Germinal center (tissue), 1 donor: ENCODE measurements around the gene GGCX.
"Not testable (repeated sequence)": the region's sequence is repeated elsewhere in the genome, so short reads cannot be mapped to it uniquely, and the experiment has no call there.

ENCODE experiments used
- DNase-seq: peaks from one replicate; pipeline ENCODE4 v3.0.0; 2012; ENCODE audit warnings: mixed read lengths, low spot score

Gene GGCX

DNA sequence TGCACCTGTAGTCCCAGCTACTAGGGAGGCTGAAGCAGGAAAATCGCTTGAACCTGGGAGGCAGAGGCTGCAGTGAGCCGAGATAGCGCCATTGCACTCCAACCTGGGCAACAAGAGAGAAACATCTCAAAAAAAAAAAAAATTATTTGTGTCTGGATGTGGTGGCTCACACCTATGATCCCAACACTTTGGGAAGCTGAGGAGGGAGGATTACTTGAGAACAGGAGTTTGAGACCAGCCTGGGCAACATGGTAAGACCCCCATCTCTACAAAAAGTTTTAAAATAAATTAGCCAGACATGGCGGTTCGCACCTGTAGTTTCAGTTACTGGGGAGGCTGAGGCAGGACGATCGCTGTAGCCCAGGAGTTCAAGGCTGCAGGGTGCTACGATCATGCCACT is 14.4 kb upstream of the GGCX start:
- no peak for DNase-seq

DNA sequence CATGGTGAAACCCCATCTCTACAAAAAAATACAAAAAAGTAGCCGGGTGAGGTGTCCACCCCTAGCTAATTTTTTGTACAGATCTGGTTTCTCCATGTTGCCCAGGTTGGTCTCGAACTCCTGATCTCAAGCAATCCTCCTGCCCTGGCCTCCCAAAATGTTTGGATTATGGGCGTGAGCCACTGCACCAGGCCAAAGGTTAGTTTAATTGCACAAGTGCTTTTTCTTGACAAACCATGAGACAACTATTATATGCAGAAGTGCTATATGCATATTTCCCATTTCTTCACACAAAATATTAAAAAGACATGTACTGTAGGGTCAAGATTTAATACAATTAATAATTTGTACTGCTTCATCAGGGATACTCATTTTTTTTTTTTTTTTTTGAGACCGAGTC is 5.0 kb upstream of the GGCX start:
- DNase-seq = no peak

DNA sequence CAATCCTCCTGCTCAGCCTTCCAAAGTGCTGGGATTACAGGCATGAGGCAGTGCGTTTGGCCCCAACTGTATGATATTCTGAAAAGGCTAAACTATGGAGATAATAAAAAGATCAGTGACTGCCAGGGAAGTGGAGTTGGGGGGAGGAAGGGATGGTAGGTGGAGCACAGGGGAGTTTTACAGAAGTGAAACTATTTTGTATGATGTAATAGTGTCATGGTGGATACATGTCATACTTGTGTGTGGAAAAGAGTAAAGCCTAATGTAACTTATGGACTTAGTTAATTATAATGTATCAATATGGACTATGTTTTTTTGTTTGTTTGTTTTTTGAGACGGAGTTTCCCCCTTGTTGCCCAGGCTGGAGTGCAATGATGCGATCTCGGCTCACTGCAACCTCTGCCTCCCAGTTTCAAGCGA is 2.9 kb upstream of the GGCX start:
- peak; percentile 54 for DNase-seq

DNA sequence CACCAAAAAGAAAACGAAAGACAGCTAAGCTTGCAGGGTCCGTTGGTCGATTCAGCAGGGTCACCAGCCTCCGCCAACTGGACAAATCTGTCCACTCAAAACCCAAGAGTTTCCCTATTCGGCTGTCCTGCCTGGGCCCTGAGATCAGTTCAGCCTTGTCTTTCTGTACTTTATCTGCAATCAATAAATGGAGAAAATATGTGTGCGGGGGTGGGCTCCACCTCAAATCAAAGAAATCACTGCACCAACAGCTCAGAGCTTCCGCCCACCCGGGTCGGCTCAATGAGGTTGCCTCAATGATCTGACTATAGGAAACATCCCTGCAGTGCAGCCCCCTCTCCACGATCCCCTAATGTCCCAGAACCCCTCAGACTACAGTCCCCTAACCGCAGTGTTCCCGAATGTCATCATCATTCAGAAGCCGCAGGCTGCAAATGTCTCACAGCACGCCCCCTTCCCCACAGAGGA is 447 bp downstream of the GGCX start:
- DNase-seq = no peak

DNA sequence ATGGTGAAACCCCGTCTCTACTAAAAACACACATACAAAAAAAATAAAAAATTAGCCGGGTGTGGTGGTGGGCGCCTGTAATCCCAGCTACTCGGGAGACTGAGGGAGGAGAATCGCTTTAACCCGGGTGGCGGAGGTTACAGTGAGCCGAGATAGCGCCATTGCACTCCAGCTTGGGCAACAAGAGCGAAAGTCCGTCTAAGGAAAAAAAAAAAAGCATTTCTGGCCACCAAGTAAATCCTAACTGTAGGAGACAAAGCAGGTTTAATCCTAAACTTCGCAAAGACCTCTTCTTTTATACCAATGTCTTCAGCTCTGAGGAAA is 928 bp downstream of the GGCX start:
- DNase-seq = not testable (repeated sequence)

DNA sequence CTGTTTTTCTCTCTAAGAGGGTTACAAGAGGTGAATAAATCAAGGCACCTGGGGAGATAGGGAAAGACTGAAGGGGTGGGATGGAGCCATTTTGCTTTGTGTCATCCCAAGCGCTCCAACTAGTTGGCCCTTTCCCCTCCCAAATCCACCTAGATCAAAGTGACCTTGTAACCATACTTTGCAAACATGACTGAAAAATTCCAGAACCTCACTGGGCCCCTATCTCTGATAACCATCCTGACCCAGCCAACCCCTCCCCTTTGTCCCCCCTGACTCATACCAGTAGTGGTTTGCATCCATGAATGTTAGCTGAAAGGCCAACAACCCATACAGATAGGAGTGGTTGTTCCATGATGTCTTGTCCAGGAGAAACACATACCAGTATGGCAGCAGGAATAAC is 3.1 kb downstream of the GGCX start:
- DNase-seq = no peak

DNA sequence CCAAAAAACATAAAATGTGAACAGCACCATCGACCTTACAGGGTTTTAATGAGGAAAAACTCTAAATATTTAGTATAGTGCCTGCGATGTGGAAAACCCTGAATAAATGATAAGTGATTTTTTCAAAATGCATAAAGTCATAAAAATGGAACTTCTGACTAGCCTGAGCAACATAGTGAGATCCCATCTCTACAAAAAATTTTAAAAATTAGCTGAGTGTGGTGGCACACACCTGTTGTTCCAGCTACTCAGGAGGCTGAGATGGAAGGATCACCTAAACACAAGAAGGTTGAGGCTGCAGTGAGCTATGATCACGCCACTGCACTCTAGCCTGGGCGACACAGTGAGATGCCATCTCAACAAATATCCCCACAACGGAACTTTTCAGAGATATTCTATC is 4.2 kb downstream of the GGCX start:
- DNase-seq = no peak

DNA sequence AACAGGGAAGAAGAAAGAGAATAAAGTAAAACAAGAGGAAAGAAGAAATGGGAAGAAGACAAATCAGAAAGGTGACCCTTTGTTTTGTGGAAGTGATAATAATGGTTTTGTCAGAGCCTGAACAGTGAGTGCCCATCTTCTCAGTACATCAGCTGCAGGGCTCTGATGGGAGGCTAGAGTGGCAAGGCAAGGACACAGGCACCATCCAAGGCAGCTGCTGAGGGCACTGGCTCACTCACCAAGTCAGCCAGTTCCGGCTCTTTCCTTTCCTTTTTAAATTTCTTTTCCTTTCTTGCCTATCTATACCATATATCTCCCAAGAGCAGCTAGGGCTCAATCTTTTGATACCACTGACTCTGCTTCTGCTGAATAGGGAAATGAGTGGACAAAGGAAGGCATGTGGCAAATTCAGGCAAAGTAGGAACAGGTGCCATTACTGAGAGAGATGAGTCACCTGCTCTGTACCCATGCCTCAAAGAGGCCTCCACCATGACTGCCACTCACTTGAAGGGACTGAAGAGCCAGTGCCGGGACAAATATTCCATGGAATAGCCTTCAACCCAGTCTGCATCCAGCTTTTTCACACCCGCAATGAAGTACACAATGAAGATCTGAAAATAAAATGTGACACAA is 6.2 kb downstream of the GGCX start:
- DNase-seq = no peak

DNA sequence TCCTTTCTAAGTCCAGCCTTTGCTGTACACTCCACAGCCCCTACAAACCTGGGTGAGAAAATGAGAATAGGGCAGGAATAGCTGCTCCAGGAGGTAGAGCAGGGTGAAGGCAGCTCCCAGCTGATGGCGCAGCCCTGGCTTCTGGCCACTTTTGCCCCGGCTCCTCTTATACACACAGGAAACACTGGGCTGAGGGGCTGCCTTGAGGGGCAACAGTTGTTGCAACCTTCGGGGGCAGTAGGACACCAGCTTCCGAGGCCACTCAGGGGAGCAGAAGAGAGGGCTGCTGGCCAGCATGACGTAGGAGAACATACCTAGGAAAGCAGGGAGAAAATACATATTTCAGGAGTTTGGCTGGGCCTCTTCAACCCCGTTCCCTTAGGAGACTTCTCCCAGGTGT is 8.1 kb downstream of the GGCX start:
- no peak for DNase-seq

DNA sequence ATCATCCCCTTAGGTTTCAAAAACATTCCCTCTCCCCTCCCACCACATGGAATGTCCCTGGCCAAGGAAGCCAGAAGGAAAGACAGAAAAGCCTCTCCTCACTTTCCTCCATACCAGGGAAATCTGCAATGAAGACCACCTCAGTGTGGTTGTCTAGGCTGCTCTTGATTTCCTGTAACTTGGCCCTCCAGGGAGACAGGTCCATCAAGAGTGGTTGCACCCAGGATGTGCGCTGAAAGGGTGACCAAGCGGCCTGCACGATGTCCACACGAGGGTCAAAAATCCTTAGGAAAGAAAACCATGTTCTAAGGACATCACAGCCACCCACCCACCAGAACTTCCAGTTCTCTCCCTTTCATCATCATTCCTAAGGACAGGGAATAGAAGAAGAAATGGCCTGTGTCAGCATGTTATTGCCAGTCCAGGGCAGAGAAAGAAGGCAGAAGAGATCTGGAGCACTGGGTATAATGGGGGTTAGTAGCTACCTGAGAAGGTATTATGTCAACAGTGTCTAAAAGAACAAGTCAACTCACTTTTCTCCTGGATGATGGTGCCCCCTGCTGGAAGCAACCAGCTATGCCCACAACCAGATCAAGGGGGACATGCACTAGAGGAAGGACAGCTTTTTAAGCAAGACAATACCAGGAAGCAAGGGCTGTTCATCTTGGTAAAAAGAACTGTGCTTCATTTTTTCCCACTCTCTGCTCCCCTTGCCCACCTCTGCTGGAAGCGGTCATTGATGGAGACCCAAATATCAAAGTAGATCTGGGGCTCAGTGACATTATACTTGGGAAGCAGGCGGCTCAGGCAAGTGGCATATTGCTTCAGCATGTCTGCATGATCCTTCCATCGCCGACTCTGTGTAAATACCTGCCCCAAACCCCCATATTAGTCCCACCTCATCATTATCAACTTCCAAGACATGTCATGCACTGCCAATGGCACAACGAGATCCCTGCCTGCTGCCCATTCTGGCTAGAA is 9.3 kb downstream of the GGCX start:
- DNase-seq = peak; percentile 77

DNA sequence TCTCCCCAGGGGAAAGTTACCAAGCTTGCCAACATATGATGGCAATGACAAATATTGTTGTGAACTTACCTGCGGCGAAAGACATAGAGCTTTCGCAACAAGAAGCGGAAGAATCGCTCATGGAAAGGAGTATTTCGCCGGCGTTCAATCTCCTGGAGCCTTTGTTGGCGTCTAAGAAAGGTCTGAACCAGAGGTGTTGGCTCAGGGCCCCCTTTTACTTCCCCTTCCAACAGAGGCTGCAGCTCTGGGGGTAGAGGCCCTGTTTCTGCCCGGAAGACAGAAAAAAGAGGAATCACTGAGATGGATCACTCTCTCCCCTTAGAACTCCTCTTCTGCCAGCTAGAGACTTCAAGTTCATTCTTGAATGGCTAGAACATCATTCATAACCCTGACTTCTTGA is 10.8 kb downstream of the GGCX start:
- DNase-seq = no peak

DNA sequence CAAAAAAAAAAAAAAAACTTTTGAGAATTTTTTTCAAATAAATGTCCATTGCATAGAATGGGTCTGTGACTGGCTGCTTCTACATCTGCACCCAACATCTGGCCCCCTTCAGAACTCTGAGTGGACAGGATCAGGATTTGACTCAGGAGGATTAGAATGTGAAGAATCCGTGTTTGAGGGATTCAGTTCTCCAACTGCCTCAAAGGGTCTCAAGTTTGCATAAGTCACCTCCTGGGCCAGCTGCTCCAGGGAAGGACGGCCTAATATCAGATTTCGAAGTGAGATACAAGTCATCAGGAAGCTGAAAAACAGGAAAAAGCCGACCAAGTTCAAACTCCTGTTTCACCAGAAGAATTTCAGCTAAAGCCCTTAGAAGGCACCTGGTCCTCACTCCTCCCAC is 11.5 kb downstream of the GGCX start:
- DNase-seq = no peak

DNA sequence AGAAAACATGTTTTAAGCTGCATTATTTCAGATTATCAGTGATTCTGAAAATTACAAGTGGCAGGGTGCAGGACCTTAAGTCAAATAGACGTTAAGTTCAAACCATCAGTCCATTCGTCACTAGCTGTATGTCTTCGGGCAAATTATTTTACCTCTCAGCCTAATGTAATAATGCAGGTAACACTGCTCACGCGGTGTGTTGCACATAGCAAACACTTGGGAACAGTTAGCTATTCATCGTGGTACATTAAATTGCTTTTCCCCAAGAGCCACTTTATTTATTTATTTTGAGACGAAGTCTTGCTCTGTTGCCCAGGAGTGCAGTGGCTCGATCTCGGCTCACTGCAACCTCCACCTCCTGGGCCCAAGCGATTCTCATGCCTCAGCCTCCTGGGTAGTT is 12.2 kb downstream of the GGCX start:
- DNase-seq = no peak

DNA sequence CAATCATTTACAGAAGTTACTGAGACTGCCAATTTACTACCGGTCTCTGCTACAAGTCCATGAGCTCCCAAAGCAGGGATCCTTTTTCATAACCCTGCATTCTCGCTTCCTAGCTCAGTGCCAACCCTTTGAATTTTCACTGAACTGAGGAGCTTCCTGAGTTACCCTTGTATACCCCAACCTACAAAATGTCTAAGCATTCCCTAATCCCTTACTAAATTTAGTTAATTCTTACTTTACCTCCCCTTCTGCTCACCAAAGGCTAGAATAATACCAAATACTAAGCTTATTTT is 12.7 kb downstream of the GGCX start:
- DNase-seq = no peak

DNA sequence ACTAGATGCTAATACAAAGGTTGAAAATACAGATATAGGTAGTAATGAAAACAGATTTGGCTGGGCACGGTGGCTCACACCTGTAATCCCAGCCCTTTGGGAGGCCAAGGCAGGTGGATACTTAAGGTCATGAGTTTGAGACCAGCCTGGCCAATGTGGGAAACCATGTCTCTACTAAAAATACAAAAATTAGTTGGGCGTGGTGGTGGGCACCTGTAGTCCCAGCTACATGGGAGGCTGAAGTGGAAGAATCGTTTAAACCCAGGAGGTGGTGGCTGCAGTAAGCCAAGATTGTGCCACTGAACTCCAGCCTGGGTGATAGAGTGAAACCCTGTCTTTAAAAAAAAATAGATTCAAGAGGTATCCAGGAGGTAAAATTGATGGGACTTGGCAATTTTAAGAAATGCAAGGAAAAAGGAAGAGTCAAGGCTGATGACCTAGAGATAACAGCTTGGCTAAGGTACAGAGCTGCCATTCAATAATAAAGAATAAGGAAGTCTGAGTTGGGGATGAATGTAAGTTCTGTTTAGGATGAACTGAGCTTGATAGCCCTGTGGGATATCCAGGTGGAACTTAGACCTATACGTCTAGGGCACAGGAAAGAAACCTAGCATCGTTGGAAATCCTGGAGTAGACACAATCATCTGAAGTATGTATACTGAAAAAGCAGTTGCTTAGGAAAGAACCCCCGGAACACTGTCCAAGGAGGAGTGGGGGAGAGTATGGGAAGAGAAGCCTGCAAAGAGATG is 13.3 kb downstream of the GGCX start:
- no peak for DNase-seq

DNA sequence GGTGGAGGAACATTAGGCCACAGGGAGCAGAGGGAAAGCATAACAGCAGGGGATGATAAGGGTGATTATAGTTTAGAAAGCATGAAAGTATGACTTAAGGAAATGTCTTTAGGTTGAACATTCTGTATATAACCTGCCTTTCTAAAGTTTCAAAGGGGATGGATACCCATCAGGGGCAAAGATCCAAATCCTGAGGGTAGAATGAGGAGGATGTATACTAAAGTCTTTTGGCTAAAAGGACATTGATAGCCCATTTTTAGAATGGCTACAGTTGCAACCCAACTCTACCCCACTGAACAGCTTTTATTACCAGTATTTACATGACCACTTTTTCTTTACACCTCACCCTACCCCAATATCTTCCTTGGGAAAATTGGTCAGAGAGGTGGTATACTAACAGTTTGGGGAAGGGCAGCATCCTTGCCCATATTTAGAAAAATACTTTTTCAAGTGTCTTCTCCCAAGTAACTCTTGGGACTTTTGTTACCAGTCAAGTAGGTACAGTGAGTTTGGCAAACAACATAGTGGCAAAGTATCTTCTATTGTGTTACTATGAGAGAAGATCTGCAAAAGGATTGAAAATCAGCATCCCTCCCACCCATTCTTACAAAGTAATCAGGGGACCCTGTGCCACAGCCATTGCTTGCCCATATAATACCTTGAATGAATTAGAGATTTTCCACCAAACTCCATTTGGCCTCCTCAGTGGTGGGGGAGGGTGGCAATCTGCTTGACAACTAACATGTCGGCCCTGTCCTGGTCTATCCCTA is 14.0 kb downstream of the GGCX start:
- no peak for DNase-seq

DNA sequence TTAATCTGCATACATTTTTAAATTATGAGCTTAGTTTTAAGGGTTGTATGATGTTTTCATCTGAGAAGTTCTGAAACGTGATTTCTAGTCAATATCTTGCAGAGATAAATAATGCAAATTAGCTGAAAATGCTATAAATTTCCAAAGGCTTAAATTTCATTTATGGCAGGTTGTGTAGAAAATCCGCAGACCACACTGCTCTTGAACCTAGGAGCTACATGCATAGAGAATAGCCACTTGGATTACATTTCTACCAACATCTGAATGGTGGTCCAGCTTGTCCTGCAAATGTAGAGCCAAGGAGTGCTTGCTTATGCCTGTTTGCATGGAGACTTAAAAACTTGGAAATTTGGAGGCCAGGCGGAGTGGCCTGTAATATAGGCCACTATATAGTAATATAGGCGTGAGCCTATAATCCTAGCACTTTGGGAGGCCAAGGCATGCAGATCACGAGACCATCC is 15.5 kb downstream of the GGCX start:
- DNase-seq = no peak

DNA sequence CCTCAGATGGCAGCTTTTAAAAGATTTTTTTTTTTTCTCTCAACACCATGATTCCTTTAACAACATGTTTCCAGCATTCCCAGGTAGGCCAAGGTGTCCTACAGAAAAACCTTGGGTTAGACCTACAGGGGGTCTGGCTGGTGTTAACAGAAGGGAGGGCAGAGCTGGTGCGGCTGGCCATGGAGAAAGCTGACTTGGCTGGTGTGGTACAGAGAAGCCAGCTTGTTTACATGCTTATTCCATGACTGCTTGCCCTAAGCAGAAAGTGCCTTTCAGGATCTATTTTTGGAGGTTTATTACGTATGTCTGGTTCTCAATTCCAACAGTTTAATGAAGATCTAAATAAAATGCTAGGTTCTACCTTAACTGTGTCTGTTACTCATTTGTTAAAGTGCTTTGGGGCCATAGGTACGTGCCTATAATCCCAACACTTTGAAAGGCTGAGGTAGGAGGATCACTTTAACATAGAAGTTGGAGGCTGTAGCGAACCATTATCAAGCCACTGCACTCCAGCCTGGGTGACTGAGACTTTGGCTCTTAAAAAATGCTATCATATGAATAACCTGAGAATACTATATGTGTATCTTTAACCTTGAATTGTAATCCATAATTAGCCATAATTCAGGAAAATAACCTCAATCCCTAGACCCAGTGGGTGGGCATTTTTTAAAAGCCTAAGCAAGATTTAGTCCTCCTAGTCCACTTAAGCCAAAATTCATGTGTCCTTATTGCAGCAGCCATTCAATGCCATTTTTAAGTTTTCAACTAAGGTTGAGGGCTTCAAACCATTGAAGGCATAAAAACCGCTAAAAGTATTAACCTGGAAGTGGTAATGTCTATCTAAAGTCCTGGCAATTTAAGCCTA is 16.1 kb downstream of the GGCX start:
- DNase-seq = not testable (repeated sequence)

DNA sequence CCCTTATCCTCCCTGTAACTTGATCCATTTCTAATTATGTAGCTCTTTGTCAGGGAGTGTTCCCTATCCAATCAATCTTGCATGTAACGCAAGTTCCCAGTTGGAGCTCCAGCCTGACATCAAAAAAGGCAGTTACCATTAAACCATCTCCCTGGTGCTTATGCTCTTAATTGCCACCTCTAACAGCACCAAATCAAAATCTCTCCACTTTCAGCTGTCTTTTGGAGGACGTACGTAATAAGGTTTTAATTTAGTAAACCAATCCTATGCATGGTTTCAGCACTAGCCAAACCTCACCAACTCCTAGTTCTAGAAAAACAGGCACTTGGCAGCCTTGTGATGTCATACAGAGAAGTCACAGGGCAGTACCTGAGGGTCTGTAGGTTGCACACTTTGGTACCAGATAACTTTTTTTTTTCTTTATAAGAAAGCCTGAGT is 17.0 kb downstream of the GGCX start:
- not testable (repeated sequence) for DNase-seq

DNA sequence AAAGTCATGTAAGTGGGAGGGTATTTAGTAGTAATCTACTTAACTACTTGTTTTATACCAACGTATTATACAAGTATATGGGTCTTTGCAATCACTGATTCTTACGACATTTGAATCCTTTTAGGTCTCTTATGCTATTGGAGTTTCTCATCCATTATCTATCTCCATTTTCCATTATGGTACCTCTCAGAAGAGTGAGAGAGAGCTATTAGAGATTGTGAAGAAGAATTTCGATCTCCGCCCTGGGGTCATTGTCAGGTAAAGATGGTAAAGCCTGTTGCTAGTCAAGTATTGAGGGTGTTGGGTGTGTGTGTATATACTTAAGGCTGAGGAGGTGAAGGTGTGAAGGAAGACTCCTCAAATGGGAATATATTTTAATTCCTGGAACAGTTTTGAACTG is 18.5 kb downstream of the GGCX start:
- DNase-seq = no peak
